HepG2 (cell line): Measurements from ENCODE around the gene IL17C. TPM values are rescaled to one million over a fixed set of nuclear protein-coding genes. Genes with fewer than 3 reads are reported as not detected.

Experiments used
- CBFB ChIP-seq: sonication (generic); formaldehyde crosslinking; IDR thresholded peaks from 2 replicates; pipeline ENCODE4 v1.4.0; 2020; ENCODE audit warnings: missing genetic modification reagents
- HINFP ChIP-seq: sonication (generic); formaldehyde crosslinking; IDR thresholded peaks from 2 replicates; pipeline ENCODE4 v1.4.0; 2020; ENCODE audit warnings: low read depth, mild to moderate bottlenecking, missing genetic modification reagents
- HNF1A ChIP-seq, 2 experiments: sonication (generic) in 1 of 2; formaldehyde crosslinking in 1 of 2; IDR thresholded peaks; 2 replicates each; pipeline versions ENCODE4 v1.4.0 to v1.6.1; 2016 to 2020; ENCODE audit warnings: borderline replicate concordance in 1 of 2, low read depth in 1 of 2, mild to moderate bottlenecking in 1 of 2, missing genetic modification reagents in 1 of 2
- JDP2 ChIP-seq: sonication (generic); formaldehyde crosslinking; IDR thresholded peaks from 2 replicates; pipeline ENCODE4 v1.8.1; 2022; ENCODE audit warnings: missing genetic modification reagents, borderline replicate concordance
- PHF8 ChIP-seq: sonication (generic); formaldehyde crosslinking; IDR thresholded peaks from 2 replicates; pipeline ENCODE4 v1.5.0; 2020; ENCODE audit warnings: missing genetic modification reagents
- RFX3 ChIP-seq: IDR thresholded peaks from 2 replicates; pipeline ENCODE4 v1.6.1; 2016; ENCODE audit warnings: missing biosample characterization, missing genetic modification reagents
- SIX1 ChIP-seq: sonication (generic); formaldehyde crosslinking; IDR thresholded peaks from 2 replicates; pipeline ENCODE4 v1.4.0; 2020; ENCODE audit warnings: missing genetic modification reagents, borderline replicate concordance
- TEAD3 ChIP-seq: optimal IDR thresholded peaks from 2 replicates; pipeline ENCODE3; 2016; ENCODE audit warnings: borderline replicate concordance
- TFDP1 ChIP-seq: IDR thresholded peaks from 2 replicates; pipeline ENCODE4 v1.6.1; 2016; ENCODE audit warnings: missing compliant biosample characterization, missing genetic modification reagents, borderline replicate concordance
- ZBTB21 ChIP-seq: sonication (generic); formaldehyde crosslinking; IDR thresholded peaks from 2 replicates; pipeline ENCODE4 v1.4.0; 2020; ENCODE audit warnings: missing genetic modification reagents
- ZBTB25 ChIP-seq: IDR thresholded peaks from 2 replicates; pipeline ENCODE4 v1.6.1; 2018; ENCODE audit warnings: missing genetic modification reagents
- ZBTB33 ChIP-seq: sonication (generic); formaldehyde crosslinking; IDR thresholded peaks from 2 replicates; pipeline ENCODE4 v1.4.0; 2020; ENCODE audit warnings: missing genetic modification reagents
- ZFX ChIP-seq: sonication (generic); formaldehyde crosslinking; IDR thresholded peaks from 2 replicates; pipeline ENCODE4 v1.4.0; 2020; ENCODE audit warnings: mild to moderate bottlenecking, low read depth, missing genetic modification reagents, moderate library complexity
- ZNF572 ChIP-seq: sonication (generic); formaldehyde crosslinking; IDR thresholded peaks from 2 replicates; pipeline ENCODE4 v1.5.1; 2020; ENCODE audit warnings: mild to moderate bottlenecking, missing genetic modification reagents
- ZNF772 ChIP-seq: sonication (generic); formaldehyde crosslinking; IDR thresholded peaks from 2 replicates; pipeline ENCODE4 v1.5.0; 2020; ENCODE audit warnings: mild to moderate bottlenecking, missing genetic modification reagents
- ZNF879 ChIP-seq: sonication (generic); formaldehyde crosslinking; IDR thresholded peaks from 2 replicates; pipeline ENCODE4 v1.8.1; 2023; ENCODE audit warnings: missing genetic modification reagents
- ZSCAN31 ChIP-seq: sonication (generic); formaldehyde crosslinking; IDR thresholded peaks from 2 replicates; pipeline ENCODE4 v1.5.0; 2020; ENCODE audit warnings: low read depth, mild to moderate bottlenecking, missing genetic modification reagents
- polyA plus RNA-seq, 8 experiments: library from polyadenylated mRNA; depleted of rRNA in 3 of 8; stranded (reverse) in 7 of 8; unstranded in 1 of 8; fragments of >200 nt; fragmentation: Illumina TruSeq in 4 of 8; extraction: Trizol in 4 of 8; gene quantifications; 2 replicates each; pipeline versions ENCODE4 v1.2.1 to v1.2.3, GENCODE V29; 2011 to 2016; ENCODE audit warnings: low read depth in 4 of 8, missing spikeins in 1 of 8, mixed read lengths in 1 of 8; ENCODE audit not compliant: insufficient read depth in 1 of 8
- total RNA-seq, 5 experiments: library from RNA; depleted of rRNA; stranded (reverse); fragments of >200 nt; fragmentation: Illumina TruSeq; extraction: Trizol; gene quantifications; 2 replicates each; pipeline ENCODE4 v1.2.3, GENCODE V29; 2016; ENCODE audit warnings: low read depth in 1 of 5

Gene IL17C
- total and polyA plus RNA-seq, 2 of the 13 experiments (the other 11 are each of a cell fraction or from before 2014, with no cell fraction given): not detected

GRCh38 chr16:88686439-88687253 lies 48.3 kb downstream of the IL17C start, which contains the start of gene SNAI3 (continued):
- TF ChIP-seq HINFP (CRISPR knock-in tag): peak; percentile 93
- TF ChIP-seq ZNF572 (CRISPR knock-in tag): no peak
- TF ChIP-seq JDP2 (CRISPR knock-in tag): no peak
- TF ChIP-seq ZBTB25 (CRISPR knock-in tag): no peak
- TF ChIP-seq HNF1A (IDR thresholded peaks at IDR 0.05; ENCODE audit: low read depth): no peak
- TF ChIP-seq HNF1A (CRISPR knock-in tag; IDR thresholded peaks at IDR 0.05; ENCODE audit: borderline replicate concordance): 0 out of 2 replicates have a peak, but pooled peaks have one; percentile 37
- peak; percentile 65; the same call in 1 of the 2 replicates for TF ChIP-seq TFDP1
- peak; percentile 40 for TF ChIP-seq PHF8 (CRISPR knock-in tag)
- TF ChIP-seq ZFX (CRISPR knock-in tag): peak; percentile 66; the same call in 1 of the 2 replicates
- TF ChIP-seq ZNF879 (CRISPR knock-in tag): peak; percentile 87; the same call in 1 of the 2 replicates
- no peak for TF ChIP-seq CBFB (CRISPR knock-in tag)
- TF ChIP-seq ZSCAN31 (CRISPR knock-in tag): peak; percentile 83
- no peak for TF ChIP-seq ZBTB33
- no peak for TF ChIP-seq ZBTB21 (CRISPR knock-in tag)
- TF ChIP-seq ZNF772 (CRISPR knock-in tag): no peak; the same call in 1 of the 2 replicates
- TF ChIP-seq RFX3 (CRISPR knock-in tag): no peak
- peak; percentile 42 for TF ChIP-seq TEAD3 (CRISPR knock-in tag)
- no peak for TF ChIP-seq SIX1 (CRISPR knock-in tag)
